ENCODE results near the gene GLP1R.

DNA sequence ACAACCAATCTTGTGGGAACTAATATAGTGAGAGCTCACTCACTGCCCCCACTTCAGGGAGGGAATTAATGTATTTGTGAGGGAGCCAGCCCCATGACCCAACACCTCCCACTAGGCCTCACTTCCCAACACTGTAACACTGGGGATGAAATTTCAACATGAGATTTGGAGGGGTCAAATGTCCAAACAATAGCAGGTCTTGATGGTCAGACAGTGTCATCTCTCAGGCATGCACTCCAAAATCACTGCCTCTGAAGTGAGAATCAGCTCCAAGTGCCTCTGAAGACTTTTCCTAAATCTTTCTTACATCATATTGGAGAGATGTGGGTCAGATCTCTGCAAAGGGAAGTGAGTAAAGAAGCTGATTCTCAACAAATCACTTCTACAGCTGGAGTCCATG is 80.3 kb downstream of the GLP1R start:
- TF ChIP-seq EZH2 (IDR thresholded peaks at IDR 0.05; ENCODE audit: low read length, unreplicated experiment) (no peak), EZH2phosphoT487 (IDR thresholded peaks at IDR 0.05; ENCODE audit: borderline replicate concordance, low read length) (no peak)
- TF ChIP-seq, protein P1, sequence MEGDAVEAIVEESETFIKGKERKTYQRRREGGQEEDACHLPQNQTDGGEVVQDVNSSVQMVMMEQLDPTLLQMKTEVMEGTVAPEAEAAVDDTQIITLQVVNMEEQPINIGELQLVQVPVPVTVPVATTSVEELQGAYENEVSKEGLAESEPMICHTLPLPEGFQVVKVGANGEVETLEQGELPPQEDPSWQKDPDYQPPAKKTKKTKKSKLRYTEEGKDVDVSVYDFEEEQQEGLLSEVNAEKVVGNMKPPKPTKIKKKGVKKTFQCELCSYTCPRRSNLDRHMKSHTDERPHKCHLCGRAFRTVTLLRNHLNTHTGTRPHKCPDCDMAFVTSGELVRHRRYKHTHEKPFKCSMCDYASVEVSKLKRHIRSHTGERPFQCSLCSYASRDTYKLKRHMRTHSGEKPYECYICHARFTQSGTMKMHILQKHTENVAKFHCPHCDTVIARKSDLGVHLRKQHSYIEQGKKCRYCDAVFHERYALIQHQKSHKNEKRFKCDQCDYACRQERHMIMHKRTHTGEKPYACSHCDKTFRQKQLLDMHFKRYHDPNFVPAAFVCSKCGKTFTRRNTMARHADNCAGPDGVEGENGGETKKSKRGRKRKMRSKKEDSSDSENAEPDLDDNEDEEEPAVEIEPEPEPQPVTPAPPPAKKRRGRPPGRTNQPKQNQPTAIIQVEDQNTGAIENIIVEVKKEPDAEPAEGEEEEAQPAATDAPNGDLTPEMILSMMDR (conservative IDR thresholded peaks at IDR 0.05; ENCODE audit: low read depth, low read length), result no peak
